Esophagus squamous epithelium (tissue), 5 donors: ENCODE results near the gene LTBP1. TPM values are rescaled to one million over a fixed set of nuclear protein-coding genes. Genes with fewer than 3 reads are reported as not detected.

Experiments
- DNase-seq: peaks from one replicate; lab custom pipeline; 2025; lab: John Stamatoyannopoulos, UW
- H3K27ac ChIP-seq, 4 donors: fragments of 200-600 bp; sonication (generic); one replicate each; pipeline ENCODE4 v1.5.1; 2016 to 2019; ENCODE audit warnings: mild to moderate bottlenecking in 1 of 4
- H3K27me3 ChIP-seq, 4 donors: fragments of 200-600 bp; sonication (generic); 1 replicate in 3 of 4; 2 replicates in 1 of 4; pipeline versions ENCODE4 v1.5.1 to v1.6.0; 2017 to 2021; ENCODE audit warnings: antibody characterized with exemption in 1 of 4
- H3K36me3 ChIP-seq, 3 donors: fragments of 200-600 bp; sonication (generic); one replicate each; pipeline ENCODE4 v1.5.1; 2016 to 2019
- H3K4me1 ChIP-seq, 3 donors: fragments of 200-600 bp; sonication (generic); one replicate each; pipeline ENCODE4 v1.5.1; 2017 to 2019
- H3K4me3 ChIP-seq, 4 donors: fragments of 200-600 bp; sonication (generic); 1 replicate in 3 of 4; 2 replicates in 1 of 4; pipeline ENCODE4 v1.5.1; 2016 to 2019; ENCODE audit warnings: mild to moderate bottlenecking in 2 of 4, moderate library complexity in 1 of 4
- H3K9me3 ChIP-seq, 3 donors: fragments of 200-600 bp; sonication (generic); one replicate each; pipeline ENCODE4 v1.5.1; 2016 to 2019
- POLR2A ChIP-seq, 4 donors: fragments of 450-650 bp; IDR thresholded peaks; one replicate each; pipeline ENCODE4 v1.6.1; 2017; ENCODE audit warnings: antibody characterized with exemption in 4 of 4, mild to moderate bottlenecking in 4 of 4, moderate library complexity in 3 of 4
- WGBS, 2 donors: methylation state at CpG; one replicate each; pipeline ENCODE4 v1.1.5; 2018; 5-methylcytosine and 5-hydroxymethylcytosine counted together
- intact Hi-C: fragments of 100-400 bp; cut with DNase I; formaldehyde crosslinking; loops from one replicate; pipeline ENCODE4 v1.15.0; 2022
- total RNA-seq, 4 donors: library from RNA; depleted of rRNA; stranded (reverse); fragments of >200 nt; gene quantifications; one replicate each; pipeline ENCODE4 v1.1.0, GENCODE V29; 2016
- TF ChIP-seq, protein P1 (sequence below), 6 experiments: fragments of 450-650 bp in 4 of 6; fragments of 200-600 bp in 2 of 6; sonication (generic) in 2 of 6; IDR thresholded peaks; one replicate each; pipeline ENCODE4 v1.5.1; 2016 to 2019; ENCODE audit warnings: antibody characterized with exemption in 6 of 6, mild to moderate bottlenecking in 4 of 6, moderate library complexity in 4 of 6
- donor health status: DM: yes; HTN: yes; CAD: no.

The LTBP1 gene
- total RNA-seq, 4 donors from 2014 or later: 5.5 to 69.4 (median 32.6) TPM

DNA sequence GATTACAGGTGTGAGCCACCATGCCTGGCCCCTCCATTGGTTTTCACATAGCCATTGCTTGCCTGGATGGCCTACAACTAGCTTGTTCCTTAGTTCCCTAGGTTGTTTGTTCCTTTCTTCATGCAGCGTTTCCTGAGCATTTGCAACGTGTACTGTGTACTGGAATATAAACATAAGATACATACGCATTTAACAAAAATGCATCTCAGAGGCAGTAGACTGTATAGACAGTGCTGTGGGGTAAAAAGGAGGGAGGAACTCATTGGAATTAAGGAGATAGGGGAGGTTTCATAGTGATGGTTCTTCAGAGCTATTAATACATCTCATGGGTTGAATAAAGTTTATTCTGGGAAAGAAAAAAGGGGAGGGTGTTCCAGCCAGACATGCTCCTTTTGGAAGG lies 269.2 kb downstream of the LTBP1 start:
- Histone ChIP-seq H3K4me3 (no peak overlapping the region), H3K27ac (peak overlapping the region in 1 of 4 donors; percentile 22), H3K9me3 (no peaks in the 10 kb centered on the region), H3K27me3 (no peaks in the 10 kb centered on the region), H3K4me1 (peaks cover 0 to 18% (median 16%) of the 10 kb centered on the region in 3 donors), H3K36me3 (no peaks in the 10 kb centered on the region)
- DNase-seq: no peak
- 91 to 100% methylated on average over 2 to 3 of the region's 3 CpGs for WGBS, 2 donors
- intact Hi-C loops: no loop called here
- TF ChIP-seq, protein P1, sequence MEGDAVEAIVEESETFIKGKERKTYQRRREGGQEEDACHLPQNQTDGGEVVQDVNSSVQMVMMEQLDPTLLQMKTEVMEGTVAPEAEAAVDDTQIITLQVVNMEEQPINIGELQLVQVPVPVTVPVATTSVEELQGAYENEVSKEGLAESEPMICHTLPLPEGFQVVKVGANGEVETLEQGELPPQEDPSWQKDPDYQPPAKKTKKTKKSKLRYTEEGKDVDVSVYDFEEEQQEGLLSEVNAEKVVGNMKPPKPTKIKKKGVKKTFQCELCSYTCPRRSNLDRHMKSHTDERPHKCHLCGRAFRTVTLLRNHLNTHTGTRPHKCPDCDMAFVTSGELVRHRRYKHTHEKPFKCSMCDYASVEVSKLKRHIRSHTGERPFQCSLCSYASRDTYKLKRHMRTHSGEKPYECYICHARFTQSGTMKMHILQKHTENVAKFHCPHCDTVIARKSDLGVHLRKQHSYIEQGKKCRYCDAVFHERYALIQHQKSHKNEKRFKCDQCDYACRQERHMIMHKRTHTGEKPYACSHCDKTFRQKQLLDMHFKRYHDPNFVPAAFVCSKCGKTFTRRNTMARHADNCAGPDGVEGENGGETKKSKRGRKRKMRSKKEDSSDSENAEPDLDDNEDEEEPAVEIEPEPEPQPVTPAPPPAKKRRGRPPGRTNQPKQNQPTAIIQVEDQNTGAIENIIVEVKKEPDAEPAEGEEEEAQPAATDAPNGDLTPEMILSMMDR (IDR thresholded peaks at IDR 0.05): no peak
- no peak for TF ChIP-seq POLR2A (IDR thresholded peaks at IDR 0.05)

DNA sequence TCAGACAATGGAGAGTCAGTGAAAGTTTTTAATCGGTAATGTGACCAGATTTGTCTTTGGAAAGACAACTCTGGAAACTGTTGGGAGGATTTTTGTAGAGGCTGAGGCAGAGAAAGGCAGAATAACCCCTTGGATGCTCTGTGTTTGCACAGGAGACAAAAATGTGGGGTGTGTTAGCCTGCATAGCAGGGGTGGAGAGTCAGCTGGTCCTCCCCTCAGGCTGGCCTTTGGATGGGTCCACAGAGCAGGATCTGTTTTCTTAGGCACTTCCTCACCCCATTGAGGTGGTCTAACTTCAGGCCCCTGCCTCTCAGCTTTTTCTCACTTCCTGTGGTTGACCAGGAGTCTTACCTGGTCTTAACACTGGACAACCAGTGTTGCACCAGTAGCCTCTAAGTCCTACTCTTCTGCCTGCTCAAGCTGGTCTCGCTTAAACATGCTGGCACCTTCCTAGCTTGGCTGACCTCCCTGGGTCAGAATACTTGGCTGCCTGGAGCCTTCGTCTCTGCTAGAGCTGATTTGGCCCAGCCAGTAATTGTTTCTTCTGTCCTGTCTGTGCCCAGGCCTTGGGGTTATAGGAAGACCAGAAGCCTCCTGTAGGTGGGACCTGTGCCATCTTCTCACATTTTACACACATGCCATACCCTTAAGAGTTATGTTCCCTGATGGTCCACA lies 269.9 kb downstream of the LTBP1 start:
- no peaks in the 10 kb centered on the region for H3K27me3 ChIP-seq
- no peak overlapping the region for H3K4me3 ChIP-seq
- DNase-seq: no peak
- H3K27ac ChIP-seq: peak overlapping the region in 2 of 4 donors; percentile 22 to 54
- intact Hi-C loops: no loop called here
- peaks cover 0 to 13% (median 12%) of the 10 kb centered on the region in 3 donors for H3K4me1 ChIP-seq
- H3K36me3 ChIP-seq: no peaks in the 10 kb centered on the region
- TF ChIP-seq POLR2A (IDR thresholded peaks at IDR 0.05): no peak
- TF ChIP-seq, protein P1 (IDR thresholded peaks at IDR 0.05): no peak
- no peaks in the 10 kb centered on the region for H3K9me3 ChIP-seq
- WGBS, 2 donors: 51 to 54% methylated on average over 3 of the region's 3 CpGs

DNA sequence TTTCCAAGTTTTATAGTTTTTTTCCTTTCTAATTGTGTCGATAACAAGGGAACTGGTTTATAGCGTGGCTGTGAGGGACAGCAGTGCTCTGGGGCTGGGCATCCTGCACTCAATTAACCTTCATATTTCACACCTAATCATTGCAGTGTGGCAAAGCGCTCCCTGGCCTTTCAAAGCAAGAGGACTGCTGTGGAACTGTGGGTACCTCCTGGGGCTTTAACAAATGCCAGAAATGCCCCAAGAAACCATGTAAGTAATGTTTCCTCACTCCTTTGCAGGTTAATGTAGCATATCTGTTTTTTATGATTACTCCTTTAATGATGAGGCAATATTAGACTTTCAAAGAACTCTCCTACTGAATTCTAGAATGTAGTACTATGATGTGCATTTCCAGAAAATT lies 270.7 kb downstream of the LTBP1 start:
- Histone ChIP-seq H3K36me3 (no peaks in the 10 kb centered on the region), H3K4me3 (no peak overlapping the region), H3K4me1 (peaks cover 0 to 12% (median 11%) of the 10 kb centered on the region in 3 donors), H3K27me3 (no peaks in the 10 kb centered on the region), H3K9me3 (no peaks in the 10 kb centered on the region), H3K27ac (no peak overlapping the region)
- TF ChIP-seq POLR2A (IDR thresholded peaks at IDR 0.05): no peak
- TF ChIP-seq, protein P1 (IDR thresholded peaks at IDR 0.05): no peak
- 80 to 93% methylated on average over 3 of the region's 3 CpGs for WGBS, 2 donors
- DNase-seq: no peak
- intact Hi-C loops: no loop called here

DNA sequence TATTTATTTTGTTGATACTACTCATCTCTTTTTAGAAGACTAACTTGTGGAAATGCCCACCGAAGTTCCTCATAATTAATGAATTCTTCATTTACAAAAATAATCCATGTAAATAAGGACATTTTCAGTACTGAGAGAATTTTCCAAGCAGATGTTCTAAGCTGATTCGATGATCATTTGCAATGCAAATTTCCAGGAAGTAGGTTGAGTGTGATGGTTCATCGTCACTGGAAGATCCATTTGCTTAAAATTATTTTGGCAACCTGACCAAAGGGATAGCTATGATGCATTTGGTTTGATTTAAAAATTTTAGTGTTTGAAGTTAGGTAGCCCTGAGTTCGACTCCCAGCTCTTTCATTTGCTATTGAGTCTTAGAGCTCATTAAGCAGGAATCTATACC lies 272.4 kb downstream of the LTBP1 start:
- no peak for TF ChIP-seq POLR2A (IDR thresholded peaks at IDR 0.05)
- TF ChIP-seq, protein P1 (IDR thresholded peaks at IDR 0.05): no peak
- intact Hi-C loops: no loop called here
- H3K27me3 ChIP-seq: no peaks in the 10 kb centered on the region
- H3K27ac ChIP-seq: no peak overlapping the region
- DNase-seq: no peak
- H3K4me1 ChIP-seq: peaks cover 0 to 12% (median 11%) of the 10 kb centered on the region in 3 donors
- 84% methylated on average over 4 of the region's 4 CpGs for WGBS, 2 donors
- no peaks in the 10 kb centered on the region for H3K9me3 ChIP-seq
- H3K36me3 ChIP-seq: no peaks in the 10 kb centered on the region
- H3K4me3 ChIP-seq: no peak overlapping the region

DNA sequence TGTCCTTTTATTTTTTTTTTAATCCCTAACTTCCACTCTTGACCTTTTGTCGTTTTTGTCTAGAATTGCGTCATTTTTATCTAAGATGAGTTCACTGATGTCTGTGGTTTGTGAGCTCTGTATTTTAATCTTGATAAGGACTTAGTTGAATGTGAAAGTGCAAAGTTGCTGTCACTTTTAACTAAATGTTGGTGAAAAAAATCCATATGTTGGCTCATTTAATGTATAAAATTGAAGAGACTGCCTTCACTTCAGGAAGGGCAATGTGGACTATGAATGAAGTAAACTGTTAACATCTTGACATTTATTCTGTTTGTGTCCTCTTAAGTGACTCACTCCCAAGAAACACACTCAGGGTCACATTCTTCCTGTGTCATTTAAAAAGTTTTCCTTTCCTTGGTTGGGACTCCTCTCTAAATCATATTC lies 273.1 kb downstream of the LTBP1 start:
- Histone ChIP-seq H3K36me3 (no peaks in the 10 kb centered on the region), H3K27ac (no peak overlapping the region), H3K27me3 (no peaks in the 10 kb centered on the region), H3K9me3 (no peaks in the 10 kb centered on the region), H3K4me3 (no peak overlapping the region), H3K4me1 (peaks cover 0 to 12% (median 11%) of the 10 kb centered on the region in 3 donors)
- DNase-seq: no peak
- intact Hi-C loops: no loop called here
- TF ChIP-seq POLR2A (IDR thresholded peaks at IDR 0.05): no peak
- TF ChIP-seq, protein P1 (IDR thresholded peaks at IDR 0.05): no peak
- WGBS, 2 donors: 47 to 59% methylated on average over 2 of the region's 2 CpGs
